IPS-15b (cell line): Measurements from ENCODE around the gene STAT5B.

Source experiments
- H3K27me3 ChIP-seq: one replicate; pipeline ENCODE4 v1.6.1; 2013; ENCODE audit warnings: low read length; ENCODE audit not compliant: control insufficient read depth, insufficient read depth
- H3K36me3 ChIP-seq: one replicate; pipeline ENCODE4 v1.6.1; 2013; ENCODE audit warnings: low read length; ENCODE audit not compliant: control insufficient read depth, insufficient read depth
- H3K4me1 ChIP-seq: one replicate; pipeline ENCODE4 v1.6.1; 2013; ENCODE audit warnings: mild to moderate bottlenecking, low read length; ENCODE audit not compliant: control insufficient read depth, insufficient read depth
- H3K4me3 ChIP-seq: one replicate; pipeline ENCODE4 v1.5.1; 2013; ENCODE audit warnings: low read depth, low read length
- H3K9ac ChIP-seq: one replicate; pipeline ENCODE4 v1.6.1; 2013; ENCODE audit warnings: low read depth, mild to moderate bottlenecking, low read length
- H3K9me3 ChIP-seq: one replicate; pipeline ENCODE4 v1.6.1; 2013; ENCODE audit warnings: mild to moderate bottlenecking, low read length; ENCODE audit not compliant: control insufficient read depth, insufficient read depth

The STAT5B gene

DNA sequence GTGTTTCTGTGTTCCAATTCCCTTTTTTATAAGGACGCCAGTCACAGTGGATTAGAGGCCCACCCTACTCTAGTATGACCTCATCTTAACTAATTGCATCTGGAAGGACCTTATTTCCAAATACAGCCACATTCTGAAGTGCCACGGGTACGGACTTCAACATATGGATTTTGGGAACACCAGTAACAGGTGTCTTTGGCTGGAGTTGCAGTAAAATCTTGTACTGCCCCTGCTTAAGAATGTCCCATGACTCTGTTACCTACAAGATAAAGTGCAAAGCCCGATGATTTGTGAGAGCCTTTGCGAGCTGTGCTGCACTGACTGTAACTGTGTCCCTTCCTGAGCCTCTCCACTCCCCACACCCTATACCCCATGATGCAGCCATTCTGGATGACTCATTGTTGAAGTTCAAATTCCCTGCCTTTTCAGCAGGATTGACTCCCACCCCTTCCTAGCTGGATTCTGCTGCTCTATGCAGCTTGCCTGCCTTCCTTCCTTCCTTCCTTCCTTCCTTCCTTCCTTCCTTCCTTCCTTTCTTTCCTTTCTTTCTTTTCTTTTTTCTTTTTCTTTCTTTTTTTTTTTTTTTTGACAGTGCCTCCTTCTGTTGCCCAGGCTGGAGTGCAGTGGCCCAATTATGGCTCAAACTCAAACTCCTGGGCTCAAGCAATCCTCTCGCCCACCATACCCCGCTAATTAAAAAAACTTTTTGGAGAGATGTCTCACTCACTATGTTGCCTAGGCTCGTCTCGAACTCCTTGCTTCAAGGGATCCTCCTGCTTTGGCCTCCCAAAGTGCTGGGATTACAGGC, 93.1 kb downstream of the STAT5B start:
- Histone ChIP-seq H3K9me3 (no peaks in the 10 kb centered on the region), H3K9ac (peak overlapping the region; percentile 32), H3K4me3 (peak overlapping the region; percentile 74), H3K4me1 (peaks cover 7% of the 10 kb centered on the region), H3K36me3 (no peaks in the 10 kb centered on the region), H3K27me3 (peaks cover 46% of the 10 kb centered on the region)

DNA sequence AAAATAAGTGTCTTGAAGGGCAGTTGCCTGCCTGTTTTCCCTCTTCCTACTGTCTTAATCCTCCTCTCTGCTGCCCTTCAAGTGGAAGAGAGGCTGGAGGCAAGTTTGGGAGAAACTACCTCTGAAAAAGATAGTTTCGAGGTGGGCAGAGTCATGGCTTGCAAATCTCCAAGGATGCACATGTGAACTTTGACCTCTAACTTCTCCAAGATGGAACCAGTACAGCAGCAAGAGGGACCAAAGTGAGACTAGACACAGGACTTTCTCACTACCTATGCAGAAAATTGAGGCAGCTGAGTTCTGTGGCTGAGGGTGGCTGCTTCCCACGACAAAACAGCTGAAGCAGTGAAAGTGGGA, 94.4 kb downstream of the STAT5B start:
- Histone ChIP-seq H3K4me1 (peaks cover 7% of the 10 kb centered on the region), H3K4me3 (peak overlapping the region; percentile 64), H3K9me3 (no peaks in the 10 kb centered on the region), H3K9ac (no peak overlapping the region), H3K27me3 (peaks cover 46% of the 10 kb centered on the region), H3K36me3 (no peaks in the 10 kb centered on the region)

DNA sequence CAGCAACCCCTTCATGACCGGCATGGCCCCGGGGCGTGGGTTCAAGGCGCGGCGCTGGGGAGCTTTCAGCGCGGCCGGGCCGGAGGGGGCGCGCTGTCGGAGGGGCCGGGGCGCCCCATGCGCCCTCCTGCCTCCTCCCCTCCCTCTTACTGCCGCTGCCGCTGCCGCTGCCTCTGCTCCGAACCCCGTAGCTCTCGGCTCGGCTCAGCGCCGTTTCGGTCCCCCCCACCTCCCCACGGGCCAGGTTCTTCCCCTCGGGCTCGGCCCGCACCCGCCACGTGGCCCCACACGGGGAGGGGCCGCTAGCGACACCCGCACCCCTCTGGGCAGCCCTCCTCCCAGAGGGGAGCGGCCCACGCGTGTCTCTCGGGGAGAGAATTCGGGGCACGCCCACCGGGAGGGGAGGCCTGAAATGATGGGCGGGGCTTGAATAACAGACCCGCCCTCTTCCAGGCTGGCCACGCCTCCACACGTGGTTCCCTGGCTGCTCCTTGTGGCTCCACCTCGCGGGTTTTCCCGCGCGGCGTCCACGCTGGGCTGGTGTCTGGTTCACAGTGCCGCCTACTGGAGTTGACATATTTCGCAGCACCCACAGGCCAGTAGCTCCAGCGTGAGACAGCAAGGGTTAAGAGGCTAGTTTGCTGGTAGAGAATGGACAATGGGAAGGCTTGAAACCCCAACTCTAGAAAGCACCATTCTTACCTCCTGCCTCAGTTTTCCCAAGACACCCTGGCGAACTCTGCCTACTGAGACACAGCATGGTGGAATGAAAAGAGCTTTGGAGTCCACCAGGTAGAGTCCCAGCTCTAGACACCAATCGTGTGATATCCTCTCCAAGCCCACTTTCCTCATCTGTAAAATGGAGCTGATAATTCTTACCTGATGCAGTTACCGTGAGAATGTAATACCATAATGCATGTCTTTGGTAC, 95.0 kb downstream of the STAT5B start, which contains the start of gene KCNH4:
TSS of gene KCNH4 (minus strand) at position 221 of the 929 bp plus-strand sequence. CDS start at position 24, 197 bp downstream.
- Histone ChIP-seq H3K27me3 (peaks cover 46% of the 10 kb centered on the region), H3K4me3 (peak within 1 kb of the TSS; percentile 64), H3K4me1 (peaks cover 7% of the 10 kb centered on the region)

DNA sequence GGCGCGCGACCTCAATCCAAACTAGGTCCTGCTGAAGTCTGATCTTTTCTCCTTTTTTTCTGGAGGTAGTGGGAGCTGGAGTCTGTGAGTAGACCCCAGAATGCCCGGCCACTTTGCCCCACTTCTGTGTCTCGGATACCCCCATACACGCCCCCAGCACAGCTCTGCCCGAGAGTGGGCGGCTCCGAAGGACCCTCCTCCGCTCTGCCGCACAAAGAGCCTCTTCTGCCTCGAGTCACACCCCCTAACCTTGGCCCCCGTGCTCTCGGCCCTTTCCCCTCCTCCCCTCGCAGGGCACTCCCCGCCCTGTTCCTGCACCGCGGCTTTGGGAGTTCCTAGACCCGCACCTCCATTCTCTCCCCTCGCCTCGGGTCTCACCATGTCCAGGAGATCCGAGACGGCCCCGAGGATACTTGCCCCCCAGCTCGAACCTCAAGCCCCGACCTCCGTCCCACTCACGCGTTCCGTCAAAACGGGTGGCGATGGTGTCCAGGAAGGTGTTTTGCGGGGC, 95.7 kb downstream of the STAT5B start:
- Histone ChIP-seq H3K9ac (no peak overlapping the region), H3K4me1 (peaks cover 7% of the 10 kb centered on the region), H3K4me3 (peak overlapping the region; percentile 64), H3K36me3 (no peaks in the 10 kb centered on the region), H3K27me3 (peaks cover 46% of the 10 kb centered on the region), H3K9me3 (no peaks in the 10 kb centered on the region)

More for the DNA sequence above, 95.0 kb downstream of the STAT5B start, which contains the start of gene KCNH4:
- Histone ChIP-seq H3K9ac (no peak within 1 kb of the TSS), H3K36me3 (no peaks in the 10 kb centered on the region), H3K9me3 (no peaks in the 10 kb centered on the region)

- Histone ChIP-seq H3K4me3 (peak overlapping the region; percentile 64), H3K9ac (no peak overlapping the region), H3K36me3 (no peaks in the 10 kb centered on the region), H3K4me1 (peaks cover 6% of the 10 kb centered on the region), H3K27me3 (peaks cover 43% of the 10 kb centered on the region), H3K9me3 (no peaks in the 10 kb centered on the region)
These were observed 96.2 kb downstream of the STAT5B start for GRCh38 chr17:42179911-42180410.

DNA sequence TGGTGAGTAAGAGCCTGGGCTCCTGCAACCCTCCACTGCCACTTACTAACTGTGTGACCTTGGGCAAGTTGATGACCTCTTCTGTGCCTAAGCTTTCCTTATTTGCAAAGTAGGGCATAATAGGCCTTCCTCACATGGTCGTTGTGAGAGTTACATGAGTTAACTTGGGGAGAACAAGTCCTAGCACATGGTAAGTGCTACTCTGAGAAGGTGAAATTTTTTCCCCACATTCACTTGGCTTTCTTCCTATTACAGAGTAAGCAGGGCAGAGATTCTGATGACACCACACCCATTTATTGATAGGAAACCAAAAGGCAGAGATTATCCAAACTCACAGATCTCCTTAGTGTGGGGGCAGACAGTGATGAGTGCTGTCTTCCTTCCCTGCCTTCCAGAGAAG, 96.9 kb downstream of the STAT5B start:
- H3K36me3 ChIP-seq, result no peaks in the 10 kb centered on the region
- peaks cover 37% of the 10 kb centered on the region for H3K27me3 ChIP-seq
- H3K9ac ChIP-seq, result no peak overlapping the region
- H3K4me1 ChIP-seq, result peaks cover 2% of the 10 kb centered on the region
- no peaks in the 10 kb centered on the region for H3K9me3 ChIP-seq
- no peak overlapping the region for H3K4me3 ChIP-seq

- Histone ChIP-seq H3K27me3 (peaks cover 35% of the 10 kb centered on the region), H3K4me1 (peaks cover 2% of the 10 kb centered on the region)
These were observed 97.4 kb downstream of the STAT5B start for GRCh38 chr17:42178817-42179216.

GRCh38 chr17:42177684-42178083, 98.5 kb downstream of the STAT5B start:
- peaks cover 24% of the 10 kb centered on the region for H3K27me3 ChIP-seq

More at GRCh38 chr17:42178817-42179216, 97.4 kb downstream of the STAT5B start:
- Histone ChIP-seq H3K36me3 (no peaks in the 10 kb centered on the region), H3K9ac (no peak overlapping the region), H3K4me3 (no peak overlapping the region), H3K9me3 (no peaks in the 10 kb centered on the region)

GRCh38 chr17:42174126-42174783, 101.9 kb downstream of the STAT5B start:
- Histone ChIP-seq H3K9ac (no peak overlapping the region), H3K9me3 (no peaks in the 10 kb centered on the region), H3K4me3 (no peak overlapping the region), H3K36me3 (no peaks in the 10 kb centered on the region), H3K27me3 (peaks cover 1% of the 10 kb centered on the region), H3K4me1 (no peaks in the 10 kb centered on the region)

More at GRCh38 chr17:42177684-42178083, 98.5 kb downstream of the STAT5B start:
- no peak overlapping the region for H3K9ac ChIP-seq
- no peaks in the 10 kb centered on the region for H3K4me1 ChIP-seq
- H3K36me3 ChIP-seq, result no peaks in the 10 kb centered on the region
- H3K4me3 ChIP-seq, result no peak overlapping the region
- no peaks in the 10 kb centered on the region for H3K9me3 ChIP-seq

DNA sequence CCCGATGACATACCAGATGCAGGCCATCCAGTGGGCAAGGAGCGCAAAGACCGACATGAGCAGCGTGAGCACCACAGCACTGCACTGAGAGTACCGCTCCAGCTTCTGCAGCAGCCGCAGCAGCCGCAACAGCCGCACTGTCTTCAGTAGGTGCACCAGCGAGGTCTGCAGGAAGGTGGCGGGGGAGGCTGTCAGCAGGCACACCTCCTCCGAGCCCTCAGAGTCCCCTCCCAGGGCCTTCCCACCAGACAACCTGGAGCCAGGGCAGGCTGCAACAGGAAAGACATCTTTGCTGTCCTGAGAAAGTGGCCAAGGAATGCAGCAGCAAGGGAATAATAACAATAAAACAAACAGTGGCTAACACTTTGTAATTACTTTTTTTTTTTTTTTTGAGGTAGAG, 104.4 kb downstream of the STAT5B start:
- no peak overlapping the region for H3K9ac ChIP-seq
- H3K36me3 ChIP-seq, result no peaks in the 10 kb centered on the region
- H3K4me1 ChIP-seq, result no peaks in the 10 kb centered on the region
- H3K27me3 ChIP-seq, result no peaks in the 10 kb centered on the region
- no peaks in the 10 kb centered on the region for H3K9me3 ChIP-seq
- no peak overlapping the region for H3K4me3 ChIP-seq

DNA sequence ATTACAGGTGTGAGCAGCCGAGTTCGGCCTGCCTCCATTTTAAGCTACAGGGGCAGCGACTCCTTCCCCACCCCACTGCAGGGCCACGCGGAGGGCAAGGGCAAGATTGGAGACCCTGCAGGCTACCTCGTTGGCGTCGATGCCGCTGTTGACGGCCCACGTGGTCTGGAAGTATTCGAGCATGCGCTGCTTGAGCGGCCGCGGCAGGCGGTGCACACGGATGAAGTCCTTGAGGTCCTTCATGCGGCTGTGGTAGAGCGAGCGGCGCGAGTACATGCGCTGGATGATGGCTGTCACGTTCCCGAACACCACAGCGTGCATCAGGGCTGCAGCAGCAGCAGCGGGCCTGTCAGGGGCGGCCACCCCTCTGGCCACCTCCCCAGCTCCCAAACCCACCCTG, 106.8 kb downstream of the STAT5B start:
- H3K9me3 ChIP-seq, result no peaks in the 10 kb centered on the region
- H3K4me1 ChIP-seq, result no peaks in the 10 kb centered on the region
- no peak overlapping the region for H3K9ac ChIP-seq
- no peak overlapping the region for H3K4me3 ChIP-seq
- no peaks in the 10 kb centered on the region for H3K36me3 ChIP-seq
- H3K27me3 ChIP-seq, result no peaks in the 10 kb centered on the region
